22Rv1 (cell line): ENCODE results near the gene CDT1.
A peak's percentile ranks its signal among the peaks of the same experiment; 100 is the strongest.

Experiments
- H3K27ac ChIP-seq: fragments of 450-650 bp; 2 replicates; pipeline ENCODE4 v1.5.1; 2017
- ZFX ChIP-seq: fragments of 450-650 bp; IDR thresholded peaks from 2 replicates; pipeline ENCODE4 v1.6.1; 2017; ENCODE audit warnings: antibody characterized with exemption, borderline replicate concordance
- TF ChIP-seq, protein P1 (sequence below): fragments of 450-650 bp; IDR thresholded peaks from 2 replicates; pipeline ENCODE4 v1.5.1; 2017; ENCODE audit warnings: mild to moderate bottlenecking

The CDT1 gene

GRCh38 chr16:88834670-88835069 lies 31.1 kb downstream of the CDT1 start:
- H3K27ac ChIP-seq = no peak overlapping the region
- TF ChIP-seq, protein P1, sequence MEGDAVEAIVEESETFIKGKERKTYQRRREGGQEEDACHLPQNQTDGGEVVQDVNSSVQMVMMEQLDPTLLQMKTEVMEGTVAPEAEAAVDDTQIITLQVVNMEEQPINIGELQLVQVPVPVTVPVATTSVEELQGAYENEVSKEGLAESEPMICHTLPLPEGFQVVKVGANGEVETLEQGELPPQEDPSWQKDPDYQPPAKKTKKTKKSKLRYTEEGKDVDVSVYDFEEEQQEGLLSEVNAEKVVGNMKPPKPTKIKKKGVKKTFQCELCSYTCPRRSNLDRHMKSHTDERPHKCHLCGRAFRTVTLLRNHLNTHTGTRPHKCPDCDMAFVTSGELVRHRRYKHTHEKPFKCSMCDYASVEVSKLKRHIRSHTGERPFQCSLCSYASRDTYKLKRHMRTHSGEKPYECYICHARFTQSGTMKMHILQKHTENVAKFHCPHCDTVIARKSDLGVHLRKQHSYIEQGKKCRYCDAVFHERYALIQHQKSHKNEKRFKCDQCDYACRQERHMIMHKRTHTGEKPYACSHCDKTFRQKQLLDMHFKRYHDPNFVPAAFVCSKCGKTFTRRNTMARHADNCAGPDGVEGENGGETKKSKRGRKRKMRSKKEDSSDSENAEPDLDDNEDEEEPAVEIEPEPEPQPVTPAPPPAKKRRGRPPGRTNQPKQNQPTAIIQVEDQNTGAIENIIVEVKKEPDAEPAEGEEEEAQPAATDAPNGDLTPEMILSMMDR = no peak
- no peak for TF ChIP-seq ZFX

DNA sequence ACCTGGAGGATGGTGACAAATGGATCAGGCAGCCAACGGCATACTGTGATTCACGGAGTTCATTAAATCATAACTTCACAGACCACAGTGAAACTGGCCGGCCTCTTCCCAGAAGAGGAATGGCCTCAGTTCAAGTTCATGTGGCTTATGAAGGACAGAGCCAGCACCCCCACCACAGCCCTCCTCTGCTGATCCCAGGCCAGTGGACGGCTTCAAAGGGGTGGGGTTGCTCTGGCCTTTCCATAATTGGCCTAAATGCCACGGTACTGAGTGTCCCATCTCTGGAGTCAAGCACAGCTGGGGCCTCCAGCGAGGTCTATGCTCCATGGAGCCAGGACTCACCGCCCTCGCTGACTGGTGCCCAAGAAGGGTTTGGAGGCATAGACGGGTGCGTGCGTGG lies 31.8 kb downstream of the CDT1 start:
- TF ChIP-seq, protein P1 = no peak
- no peak for TF ChIP-seq ZFX
- no peak overlapping the region for H3K27ac ChIP-seq

- no peak overlapping the region for H3K27ac ChIP-seq
- TF ChIP-seq, protein P1 = no peak
- TF ChIP-seq ZFX = no peak
Measured at GRCh38 chr16:88835818-88836217, 32.2 kb downstream of the CDT1 start.

GRCh38 chr16:88836791-88837190 lies 33.2 kb downstream of the CDT1 start:
- TF ChIP-seq, protein P1 = no peak
- TF ChIP-seq ZFX = no peak
- no peak overlapping the region for H3K27ac ChIP-seq

GRCh38 chr16:88837806-88838205 lies 34.2 kb downstream of the CDT1 start:
- no peak for TF ChIP-seq ZFX
- TF ChIP-seq, protein P1 = no peak
- H3K27ac ChIP-seq = no peak overlapping the region

- H3K27ac ChIP-seq = no peak overlapping the region
- TF ChIP-seq, protein P1 = no peak
- TF ChIP-seq ZFX = no peak
Measured at GRCh38 chr16:88838566-88838965, 35.0 kb downstream of the CDT1 start.

GRCh38 chr16:88839026-88839529 lies 35.5 kb downstream of the CDT1 start:
- no peak overlapping the region for H3K27ac ChIP-seq

More at GRCh38 chr16:88839026-88839529, 35.5 kb downstream of the CDT1 start:
- no peak for TF ChIP-seq ZFX
- TF ChIP-seq, protein P1 = peak; percentile 75
